ENCODE results near the gene ANKMY2.

- TF ChIP-seq POLR2A (IDR thresholded peaks at IDR 0.05), result no peak
- TF ChIP-seq CTCF (IDR thresholded peaks at IDR 0.05), result no peak
These were observed 51.5 kb downstream of the ANKMY2 start for GRCh38 chr7:16594061-16594460.
